Hepatic stellate cell (primary cell): ENCODE data around the gene REEP6.
"Not testable (repeated sequence)": the region's sequence is repeated elsewhere in the genome, so short reads cannot be mapped to it uniquely, and the experiment has no call there.

ENCODE experiments used
- DNase-seq: peaks from one replicate; pipeline ENCODE4 v3.0.0; 2011; ENCODE audit warnings: low spot score

Gene REEP6

DNA sequence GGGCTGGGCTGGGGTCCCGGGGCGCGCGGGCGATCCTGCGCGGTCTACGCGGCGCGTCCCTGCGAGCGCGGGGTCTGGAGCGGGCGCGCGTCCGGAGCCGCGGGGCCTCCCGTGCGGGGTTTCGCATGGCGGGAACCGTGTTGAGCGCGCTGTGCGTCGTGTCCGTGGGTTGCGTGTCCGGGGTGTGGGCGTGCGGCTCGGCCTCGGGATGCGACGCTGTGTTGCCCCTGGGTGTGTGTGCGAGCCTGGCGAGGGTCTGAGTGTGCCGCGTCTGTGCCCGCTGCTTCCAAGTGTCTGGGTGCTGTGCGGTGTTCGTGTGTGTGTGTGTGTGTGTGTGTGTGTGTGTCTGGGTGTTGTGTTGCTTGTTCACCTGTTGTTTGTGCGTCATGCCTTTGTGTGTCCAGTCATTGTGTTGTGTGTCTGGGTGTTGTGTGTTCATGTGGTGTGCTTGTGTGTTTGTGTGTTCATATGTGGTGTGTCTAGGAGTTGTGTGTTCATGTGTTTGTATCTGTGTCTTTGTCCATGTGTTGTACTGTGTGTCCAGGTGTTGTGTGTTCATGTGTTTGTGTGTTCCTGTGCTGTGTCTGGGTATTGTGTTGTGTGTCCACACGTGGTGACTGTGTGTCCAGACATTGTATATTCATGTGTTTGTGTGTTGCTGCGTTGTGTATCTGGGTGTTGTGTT lies 33.4 kb downstream of the REEP6 start:
- DNase-seq: no peak

DNA sequence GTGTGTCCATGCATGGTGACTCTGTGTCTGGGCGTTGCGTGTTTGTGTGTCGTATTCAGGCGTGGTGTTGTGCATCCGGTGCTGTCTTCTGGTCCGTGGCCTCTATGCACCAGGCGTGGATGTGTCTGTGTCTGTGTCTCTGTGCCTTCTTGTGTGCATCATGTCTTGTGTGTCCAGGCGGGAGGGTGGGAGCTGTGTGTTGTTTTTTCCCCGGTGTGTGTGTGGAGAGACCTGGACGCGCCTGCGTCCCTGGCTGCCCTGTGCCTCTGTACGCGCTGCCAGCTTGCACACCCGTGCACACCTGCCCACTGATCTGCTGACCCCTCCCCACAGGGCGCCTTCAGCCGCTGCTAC lies 34.0 kb downstream of the REEP6 start:
- no peak for DNase-seq

DNA sequence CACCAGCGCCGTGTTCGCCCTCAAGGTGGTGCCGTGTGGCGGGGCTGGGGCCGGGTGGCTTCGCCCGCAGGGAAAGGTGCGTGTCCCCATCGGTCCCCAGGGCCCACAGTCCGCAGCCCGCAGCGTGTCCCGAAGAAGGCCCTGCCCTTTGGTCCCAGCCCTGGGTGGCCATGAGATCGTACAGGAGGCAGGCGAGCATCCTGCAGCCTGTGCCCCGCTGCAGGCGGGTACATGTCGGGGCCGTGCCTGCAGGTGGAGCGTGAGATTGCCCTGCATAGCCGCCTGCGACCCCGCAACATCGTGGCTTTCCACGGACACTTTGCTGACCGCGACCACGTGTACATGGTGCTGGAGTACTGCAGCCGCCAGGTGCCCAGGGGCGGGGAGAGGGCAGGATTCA lies 34.4 kb downstream of the REEP6 start:
- DNase-seq: no peak

DNA sequence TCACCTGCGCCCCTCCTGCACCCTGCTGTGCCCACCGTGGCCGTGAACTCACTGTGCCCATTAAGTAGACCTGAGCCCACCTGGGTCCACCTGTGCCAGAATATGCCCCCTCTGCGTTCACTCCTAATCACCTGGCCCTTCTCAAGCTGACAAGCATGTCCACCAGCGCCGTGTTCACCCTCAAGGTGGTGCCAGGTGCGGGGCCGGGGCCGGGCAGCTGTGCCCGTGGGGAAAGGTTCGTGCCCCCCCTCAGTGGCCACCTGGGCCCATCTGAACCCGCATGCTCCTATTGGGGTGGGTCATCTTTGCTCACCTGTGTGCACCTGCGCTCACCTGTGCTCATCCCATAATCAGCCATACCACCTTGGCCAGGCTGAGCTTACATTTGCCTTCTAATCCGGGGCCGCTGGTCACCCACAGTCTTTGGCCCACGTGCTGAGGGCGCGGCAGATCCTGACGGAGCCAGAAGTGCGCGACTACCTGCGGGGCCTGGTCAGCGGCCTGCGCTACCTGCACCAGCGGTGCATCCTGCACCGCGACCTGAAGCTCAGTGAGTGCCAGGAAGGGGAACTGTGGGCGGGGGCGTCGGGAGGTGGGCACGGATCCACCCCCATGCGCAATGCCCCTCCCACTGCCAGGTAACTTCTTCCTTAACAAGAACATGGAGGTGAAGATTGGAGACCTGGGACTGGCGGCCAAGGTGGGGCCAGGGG lies 35.2 kb downstream of the REEP6 start:
- DNase-seq: no peak

DNA sequence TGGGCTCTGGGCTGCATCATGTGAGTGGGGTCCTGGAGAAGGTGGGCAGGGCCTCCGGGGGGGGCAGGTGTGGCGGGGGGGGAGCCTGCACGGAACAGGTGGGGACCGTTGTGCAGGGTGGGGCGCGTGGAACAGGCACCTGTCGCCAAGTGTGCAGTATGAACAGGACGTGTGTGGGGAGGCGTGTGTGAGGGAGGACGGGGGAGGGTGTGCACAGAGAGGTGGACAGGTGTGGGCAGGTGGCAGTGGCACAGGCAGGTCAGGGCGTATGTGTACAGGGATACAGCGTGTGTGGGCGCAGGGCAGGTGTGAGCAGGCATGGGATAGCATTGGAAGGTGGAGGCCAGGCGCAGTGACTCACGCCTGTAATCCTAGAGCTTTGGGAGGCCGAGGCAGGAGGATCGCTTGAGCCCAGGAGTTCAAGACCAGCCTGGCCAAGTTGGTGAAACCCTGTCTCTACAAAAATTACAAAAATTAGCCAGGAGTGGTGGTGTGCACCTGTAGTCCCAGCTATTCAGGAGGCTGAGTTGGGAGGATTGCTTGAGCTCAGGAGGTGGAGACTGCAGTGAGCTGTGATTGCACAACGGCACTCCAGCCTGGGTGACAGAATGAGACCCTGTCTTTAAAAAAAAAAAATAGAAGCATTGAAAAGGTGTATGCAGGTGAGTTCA lies 36.1 kb downstream of the REEP6 start:
- no peak for DNase-seq

DNA sequence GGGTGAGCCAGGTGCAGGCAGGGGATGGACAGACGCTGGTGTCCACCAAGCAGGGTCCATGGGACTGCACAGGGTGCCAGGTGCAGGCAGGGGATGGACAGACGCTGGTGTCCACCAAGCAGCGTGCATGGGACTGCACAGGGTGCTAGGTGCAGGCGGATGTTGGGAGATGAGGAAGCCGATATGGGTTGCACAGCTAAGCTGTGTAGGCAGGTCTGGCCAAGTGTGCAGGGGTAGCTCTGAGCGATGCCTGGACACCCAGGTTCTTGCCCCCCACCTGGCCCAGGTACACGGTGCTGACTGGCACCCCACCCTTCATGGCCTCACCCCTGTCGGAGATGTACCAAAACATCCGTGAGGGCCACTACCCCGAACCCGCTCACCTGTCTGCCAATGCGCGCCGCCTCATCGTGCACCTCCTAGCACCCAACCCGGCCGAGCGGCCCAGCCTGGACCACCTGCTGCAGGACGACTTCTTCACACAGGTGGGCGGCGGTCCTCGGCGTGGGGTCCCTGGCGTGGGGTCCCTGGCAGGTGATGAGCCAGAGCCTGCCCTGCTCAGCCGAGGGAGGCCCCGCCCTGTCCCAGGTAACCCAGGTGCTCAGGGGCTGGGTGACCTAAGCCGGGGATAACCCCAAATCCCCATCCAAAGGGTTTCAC lies 36.8 kb downstream of the REEP6 start:
- DNase-seq: no peak

DNA sequence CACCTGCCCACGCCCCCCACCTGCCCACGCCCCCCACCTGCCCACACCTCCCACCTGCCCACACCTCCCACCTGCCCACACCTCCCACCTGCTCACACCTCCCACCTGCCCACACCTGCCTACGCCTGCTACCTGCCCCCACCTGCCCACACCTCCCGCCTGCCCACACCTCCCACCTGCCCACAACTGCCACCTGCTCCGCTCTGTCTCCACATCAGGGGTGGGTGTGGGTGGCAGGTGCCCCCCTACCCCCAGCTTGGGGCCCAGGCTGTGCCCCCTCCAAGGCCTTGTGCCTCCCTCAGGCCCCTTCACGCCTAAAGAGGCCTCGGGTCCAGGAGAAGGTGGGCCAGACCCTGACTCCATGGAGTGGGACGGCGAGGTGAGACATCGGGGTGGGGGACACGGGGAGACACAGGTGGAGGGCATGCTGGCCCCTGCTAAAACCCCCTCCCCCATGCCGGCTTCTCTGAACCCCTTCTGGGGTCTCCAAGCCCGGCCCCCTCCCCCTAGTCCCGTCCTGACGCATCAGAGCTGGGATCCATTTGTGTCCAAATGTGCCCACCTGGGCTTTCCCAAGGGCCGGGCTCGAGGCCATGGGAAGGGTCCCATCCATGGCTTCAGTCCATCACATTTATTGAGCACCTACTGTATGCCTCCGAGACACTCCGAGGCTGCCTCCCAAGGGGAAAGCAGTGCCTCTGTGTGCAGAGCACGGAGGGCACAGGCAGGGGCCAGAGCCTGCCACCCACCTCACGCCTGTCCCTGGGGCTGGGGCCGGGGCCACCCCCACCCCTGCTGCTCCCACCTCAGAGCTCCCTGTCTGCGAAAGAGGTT lies 37.8 kb downstream of the REEP6 start:
- no peak for DNase-seq

DNA sequence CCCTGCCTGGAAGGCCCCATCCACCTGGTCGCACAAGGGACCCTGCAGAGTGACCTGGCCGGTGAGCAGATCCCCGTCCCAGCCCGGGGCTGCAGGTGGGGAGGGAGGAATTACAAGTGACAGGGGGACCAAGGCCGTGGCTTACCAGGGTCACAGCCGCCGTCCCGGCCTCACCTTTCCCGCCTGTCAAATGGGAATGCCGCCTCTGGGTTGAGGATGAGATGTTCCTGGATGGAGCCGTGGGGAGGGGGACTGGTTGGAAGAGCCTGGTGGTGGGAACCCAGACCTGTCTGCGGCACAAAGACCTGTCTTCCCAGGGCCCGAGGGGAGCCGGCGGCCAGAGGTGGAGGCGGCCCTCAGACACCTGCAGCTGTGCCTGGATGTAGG lies 38.4 kb downstream of the REEP6 start:
- DNase-seq: no peak

DNA sequence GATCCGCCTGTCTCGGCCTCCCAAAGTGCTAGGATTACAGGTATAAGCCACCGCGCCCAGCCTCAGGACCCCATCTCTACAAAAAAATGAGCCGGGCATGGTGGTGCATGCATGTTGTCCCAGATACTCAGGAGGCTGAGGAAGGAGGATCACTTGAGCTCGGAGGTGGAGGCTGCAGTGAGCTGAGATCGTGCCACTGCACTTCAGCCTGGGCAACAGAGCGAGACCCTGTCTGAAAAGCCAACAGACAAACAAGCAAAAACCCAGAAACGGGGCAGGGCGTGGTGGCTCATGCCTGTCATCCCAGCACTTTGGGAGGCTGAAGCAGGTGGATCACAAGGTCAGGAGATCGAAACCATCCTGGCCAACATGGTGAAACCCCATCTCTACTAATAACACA lies 39.9 kb downstream of the REEP6 start:
- not testable (repeated sequence) for DNase-seq

DNA sequence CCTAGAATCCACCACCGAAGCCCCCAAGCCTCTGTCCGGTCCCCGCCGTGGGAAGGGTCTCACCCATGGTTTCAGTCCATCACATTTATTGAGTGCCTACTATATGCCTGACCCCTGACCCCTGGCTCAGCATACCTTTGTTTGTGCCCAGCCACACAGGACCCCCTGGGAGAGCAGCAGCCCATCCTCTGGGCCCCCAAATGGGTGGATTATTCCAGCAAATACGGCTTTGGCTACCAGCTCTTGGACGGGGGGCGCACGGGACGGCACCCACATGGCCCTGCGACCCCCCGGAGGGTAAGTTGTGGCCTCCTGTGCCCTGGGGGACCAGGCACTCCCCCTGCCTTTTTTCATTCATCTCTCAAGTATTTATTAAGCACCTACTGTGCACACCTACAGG lies 40.6 kb downstream of the REEP6 start:
- no peak for DNase-seq

DNA sequence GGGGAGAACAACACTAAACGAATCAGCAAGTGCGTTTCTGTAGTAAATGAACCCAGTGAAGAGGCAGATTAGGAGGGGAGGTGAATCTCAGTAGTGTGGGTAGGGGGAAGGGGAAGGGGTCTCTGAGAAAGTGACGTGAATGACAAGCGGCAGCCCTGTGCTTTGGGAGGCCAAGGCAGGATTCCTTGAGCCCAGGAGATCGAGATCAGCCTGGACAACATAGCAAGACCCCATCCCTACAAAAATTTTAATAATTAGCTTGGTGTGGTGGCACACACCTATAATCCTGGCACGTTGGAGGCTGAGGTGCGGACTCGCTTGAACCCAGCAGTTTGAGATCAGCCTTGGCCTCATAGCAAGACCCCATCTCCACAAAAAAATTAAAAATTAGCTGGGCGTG lies 41.0 kb downstream of the REEP6 start:
- no peak for DNase-seq

DNA sequence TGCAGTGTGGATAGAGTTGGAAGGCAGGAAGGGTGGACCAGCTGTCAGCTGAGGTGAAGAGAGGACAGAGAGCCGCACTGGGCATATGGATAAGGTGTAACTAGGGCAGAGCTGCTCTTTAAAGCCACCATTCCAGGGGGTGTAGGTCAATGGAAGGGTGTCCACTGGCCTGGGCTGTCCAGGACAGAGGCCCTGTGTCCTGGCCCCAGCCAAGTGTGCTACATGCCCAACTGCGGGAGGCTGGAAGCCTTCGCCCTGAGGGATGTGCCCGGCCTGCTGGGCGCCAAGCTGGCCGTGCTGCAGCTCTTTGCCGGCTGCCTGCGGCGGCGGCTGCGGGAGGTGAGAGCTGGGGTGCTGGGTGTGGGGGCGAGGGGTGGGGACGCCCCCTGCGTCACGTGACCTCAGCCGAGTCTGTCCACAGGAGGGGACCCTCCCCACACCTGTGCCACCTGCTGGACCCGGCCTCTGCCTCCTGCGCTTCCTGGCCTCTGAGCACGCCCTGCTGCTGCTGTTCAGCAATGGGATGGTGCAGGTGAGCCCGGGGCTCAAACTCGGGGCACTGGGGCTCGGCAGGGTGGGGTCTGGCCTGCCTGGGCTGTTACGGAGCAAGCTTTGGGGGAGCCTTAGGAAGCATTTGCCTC lies 42.6 kb downstream of the REEP6 start:
- no peak for DNase-seq

DNA sequence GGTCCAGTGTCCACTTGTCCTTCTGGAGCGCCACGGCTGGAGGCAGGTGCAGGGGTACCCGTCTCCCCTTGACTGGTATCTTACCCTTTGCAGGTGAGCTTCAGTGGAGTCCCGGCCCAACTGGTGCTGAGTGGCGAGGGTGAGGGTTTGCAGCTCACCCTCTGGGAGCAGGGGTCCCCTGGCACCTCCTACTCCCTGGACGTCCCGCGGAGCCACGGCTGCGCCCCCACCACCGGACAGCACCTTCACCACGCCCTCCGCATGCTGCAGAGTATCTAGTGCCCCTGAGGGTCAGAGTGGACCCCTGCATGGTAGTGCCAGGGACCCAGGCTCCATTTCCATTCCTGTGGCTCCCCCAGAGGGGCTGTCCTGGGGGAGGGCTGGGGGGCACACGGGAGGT lies 44.0 kb downstream of the REEP6 start:
- no peak for DNase-seq

DNA sequence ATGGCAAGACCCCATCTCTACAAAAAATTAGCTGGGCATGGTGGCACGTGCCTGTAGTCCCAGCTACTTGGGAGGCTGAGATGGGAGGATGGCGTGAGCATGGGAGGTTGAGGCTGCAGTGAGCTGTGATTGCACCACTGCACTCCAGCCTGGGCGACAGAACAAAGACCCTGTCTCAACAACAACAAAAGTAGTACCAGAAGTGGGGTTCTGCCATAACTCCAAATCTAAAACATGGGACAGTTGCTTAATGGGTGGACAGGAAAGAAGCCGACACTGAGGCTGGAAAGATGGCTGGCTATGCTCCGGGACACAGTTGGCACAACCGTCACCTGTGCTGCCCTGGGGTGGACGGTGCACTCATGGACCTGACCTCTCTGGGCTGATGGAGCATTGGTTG lies 44.7 kb downstream of the REEP6 start:
- DNase-seq: not testable (repeated sequence)

DNA sequence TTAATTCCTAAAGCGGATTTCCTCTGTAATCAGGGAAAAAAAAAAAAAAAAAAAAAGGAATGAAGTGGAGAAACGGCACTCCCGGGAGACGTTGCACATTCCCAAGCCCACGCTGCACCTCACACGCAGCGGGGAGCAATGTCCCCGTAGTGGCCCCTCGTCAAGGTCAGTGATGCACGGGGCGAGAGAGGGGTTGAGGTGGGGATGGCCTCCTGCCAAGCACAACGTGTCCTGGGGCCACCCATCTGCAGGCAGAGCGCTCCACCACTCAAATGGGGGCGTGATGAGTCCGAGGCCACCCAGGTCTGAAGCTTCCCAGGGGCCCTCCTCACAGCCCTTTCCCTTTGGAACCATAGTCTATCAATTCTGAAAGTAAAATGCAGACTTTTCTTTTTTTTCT lies 48.0 kb downstream of the REEP6 start:
- DNase-seq: no peak

DNA sequence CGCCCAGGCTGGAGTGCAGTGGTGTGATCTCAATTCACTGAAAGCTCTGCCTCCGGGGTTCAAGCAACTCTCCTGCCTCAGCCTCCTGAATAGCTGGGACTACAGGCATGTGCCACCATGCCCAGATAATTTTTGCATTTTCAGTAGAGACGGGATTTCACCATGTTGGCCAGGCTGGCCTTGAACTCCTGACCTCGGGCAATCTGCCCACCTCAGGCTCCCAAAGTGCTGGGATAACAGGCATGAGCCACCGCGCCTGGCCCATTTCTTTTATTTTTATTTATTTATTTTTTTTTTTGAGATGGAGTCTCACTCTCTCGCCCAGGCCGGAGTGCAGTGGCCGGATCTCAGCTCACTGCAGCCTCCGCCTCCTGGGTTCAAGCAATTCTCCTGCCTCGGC lies 48.8 kb downstream of the REEP6 start:
- not testable (repeated sequence) for DNase-seq

DNA sequence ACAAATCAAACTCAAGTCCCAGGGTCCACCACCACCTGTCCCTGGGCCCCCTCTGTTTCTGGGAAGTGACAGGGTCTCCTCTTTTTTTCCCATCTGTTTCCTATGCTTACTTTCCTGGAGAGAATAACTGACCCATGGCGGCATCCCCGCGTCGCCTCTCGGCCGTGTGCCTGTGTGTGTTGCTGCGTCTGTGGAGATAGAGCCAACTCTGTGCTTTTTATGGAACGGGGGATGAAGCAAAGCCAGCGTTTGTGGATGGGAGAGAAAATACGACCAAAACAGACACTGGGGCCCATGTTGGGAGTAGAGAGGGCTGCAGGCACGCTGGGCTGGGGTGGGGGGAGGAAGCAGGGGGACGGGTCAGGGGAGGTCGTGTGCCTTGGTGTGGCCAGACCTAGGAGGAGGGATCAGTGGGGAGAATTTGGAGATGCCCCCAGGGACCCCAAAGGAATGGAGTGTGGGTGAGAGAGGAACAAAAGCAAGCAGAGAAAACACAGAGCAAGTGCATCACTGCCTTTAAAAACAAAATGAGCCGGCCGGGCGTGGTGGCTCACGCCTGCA lies 49.5 kb downstream of the REEP6 start:
- no peak for DNase-seq
